ENCODE measurements around the gene PBX3.

PBX3 gene

DNA sequence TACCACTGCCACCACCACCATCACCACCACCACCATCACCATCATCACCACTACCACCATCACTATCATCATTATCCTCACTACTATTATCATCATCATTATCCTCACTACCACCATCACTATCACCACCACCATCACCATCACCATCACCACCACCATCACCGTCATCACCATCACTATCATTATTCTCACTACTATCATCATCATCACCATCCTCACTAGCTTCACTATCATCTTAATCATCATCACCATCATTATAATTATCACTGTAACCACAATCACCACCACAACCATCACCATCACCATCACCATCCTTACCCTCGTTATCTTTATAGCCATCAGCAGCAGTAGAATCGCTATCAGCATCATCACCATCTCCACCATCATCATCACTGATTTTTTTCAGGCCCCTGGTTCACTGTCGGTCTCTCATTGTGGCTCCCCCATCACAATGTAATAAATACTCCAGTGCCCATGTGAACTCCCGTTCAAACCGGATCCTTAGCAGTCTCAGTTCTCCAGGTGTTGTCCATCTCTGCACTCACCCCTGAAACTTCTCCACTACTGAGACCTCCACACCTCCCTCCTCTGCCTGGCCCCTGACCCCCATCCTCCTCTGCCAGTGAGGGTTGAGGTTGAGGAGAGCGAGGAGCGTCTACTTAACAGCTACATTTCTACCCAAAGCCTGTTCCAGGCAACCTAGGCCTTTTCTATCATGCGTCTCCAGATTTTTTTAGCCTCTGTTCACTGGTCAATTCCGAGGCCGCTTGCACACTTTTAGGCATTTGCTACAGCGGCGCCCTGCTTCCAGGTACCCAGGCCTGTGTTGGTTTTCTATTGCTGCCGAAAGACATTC is 238.2 kb downstream of the PBX3 start:
- DNase-seq, result no peak

DNA sequence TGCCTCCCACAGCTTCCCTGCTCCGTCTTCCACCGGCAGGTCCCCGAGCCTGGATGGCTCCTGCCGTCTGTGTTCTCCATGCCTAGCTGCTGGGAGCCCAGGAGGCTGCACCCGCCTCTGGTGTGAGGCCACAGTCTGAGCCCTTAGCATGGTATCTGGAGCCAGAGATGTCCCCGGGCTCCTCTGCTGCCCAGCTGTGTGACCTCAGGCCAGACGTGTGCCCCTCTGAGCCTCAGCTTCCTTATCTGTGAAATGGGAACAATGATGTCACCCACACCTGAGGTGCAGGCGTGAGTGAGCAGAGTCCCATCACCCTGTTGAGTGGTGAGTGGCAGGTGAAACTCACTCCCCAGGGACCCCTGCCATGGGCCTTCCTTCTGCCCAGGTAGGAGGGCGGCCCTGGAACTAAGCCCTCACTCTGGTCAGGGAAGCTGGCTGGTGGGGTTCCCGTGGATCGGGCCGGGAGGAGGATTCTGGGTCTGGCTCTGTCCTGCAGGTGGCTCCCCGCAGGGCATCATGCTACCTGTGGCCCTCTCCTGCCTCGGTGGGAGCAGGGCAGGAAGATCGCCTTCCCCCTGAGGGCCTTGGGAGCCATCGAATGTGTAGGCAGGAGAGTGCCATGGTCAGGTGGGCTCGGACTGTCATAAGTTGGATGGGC is 239.0 kb downstream of the PBX3 start:
- DNase-seq, result no peak

DNA sequence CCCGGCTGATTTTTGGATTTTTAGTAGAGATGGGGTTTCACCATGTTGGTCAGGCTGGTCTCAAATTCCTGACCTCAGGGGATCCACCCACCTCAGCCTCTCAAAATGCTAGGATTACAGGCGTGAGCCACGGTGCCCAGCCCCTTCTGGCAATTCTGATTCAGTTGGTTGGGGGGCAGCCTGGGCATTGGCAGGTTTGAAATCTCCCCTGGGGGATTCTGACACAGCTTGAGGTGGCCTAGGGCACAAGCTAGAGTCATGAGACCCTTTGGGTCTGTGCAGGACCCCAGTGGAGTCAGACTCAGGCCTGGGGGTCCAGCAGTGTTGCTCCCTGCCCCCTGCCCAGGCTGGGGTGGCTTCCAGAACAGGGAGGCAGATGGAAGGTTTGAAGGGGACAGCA is 239.8 kb downstream of the PBX3 start:
- no peak for DNase-seq

DNA sequence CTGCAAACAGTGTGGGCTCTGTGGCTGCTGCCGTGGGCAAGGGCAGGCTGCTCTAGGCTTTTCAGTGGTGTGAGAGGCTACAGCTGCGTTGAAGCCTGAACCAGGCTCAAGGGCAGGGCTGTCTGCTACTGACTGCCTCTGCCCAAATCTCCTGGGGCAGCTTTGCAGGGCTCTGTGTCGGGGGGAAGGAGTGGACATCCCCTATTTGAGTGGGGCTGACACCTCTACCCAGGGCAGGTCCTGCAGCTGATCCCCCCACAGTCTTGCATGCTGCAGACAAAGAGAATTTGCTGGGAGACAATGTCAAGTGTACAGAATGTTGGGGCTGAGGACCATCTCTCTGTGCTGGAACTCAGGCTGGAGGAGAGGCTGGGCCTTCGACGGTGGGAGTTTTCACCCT is 240.2 kb downstream of the PBX3 start:
- DNase-seq, result no peak

DNA sequence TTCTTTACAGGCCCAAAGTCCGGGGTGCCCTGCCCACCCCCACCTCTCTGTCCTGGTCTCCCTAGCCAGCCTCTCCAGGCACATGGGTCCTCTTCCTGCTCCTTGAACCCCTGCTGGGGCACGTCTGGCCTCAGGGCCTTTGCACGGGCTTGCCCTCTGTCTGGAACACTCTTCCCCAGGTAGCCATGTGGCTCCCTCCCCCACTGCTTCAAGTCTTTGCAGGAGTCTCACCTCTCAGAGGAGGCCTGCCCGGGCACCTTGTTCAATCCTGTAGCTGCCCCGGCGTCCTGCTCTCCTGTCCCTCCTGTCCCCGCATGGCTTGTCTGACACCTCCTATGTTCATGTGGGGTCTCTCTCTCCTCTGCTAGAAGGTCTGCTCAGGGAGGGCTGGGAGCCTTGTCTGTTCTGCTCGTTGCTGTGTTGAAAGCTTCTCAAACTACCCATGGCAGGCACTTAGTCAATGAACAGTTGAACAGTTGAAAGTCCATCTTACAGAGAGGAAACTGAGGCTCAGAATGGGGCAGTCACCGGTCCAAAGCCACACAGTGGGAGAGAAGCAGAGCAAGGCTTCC is 241.4 kb downstream of the PBX3 start:
- DNase-seq, result no peak

DNA sequence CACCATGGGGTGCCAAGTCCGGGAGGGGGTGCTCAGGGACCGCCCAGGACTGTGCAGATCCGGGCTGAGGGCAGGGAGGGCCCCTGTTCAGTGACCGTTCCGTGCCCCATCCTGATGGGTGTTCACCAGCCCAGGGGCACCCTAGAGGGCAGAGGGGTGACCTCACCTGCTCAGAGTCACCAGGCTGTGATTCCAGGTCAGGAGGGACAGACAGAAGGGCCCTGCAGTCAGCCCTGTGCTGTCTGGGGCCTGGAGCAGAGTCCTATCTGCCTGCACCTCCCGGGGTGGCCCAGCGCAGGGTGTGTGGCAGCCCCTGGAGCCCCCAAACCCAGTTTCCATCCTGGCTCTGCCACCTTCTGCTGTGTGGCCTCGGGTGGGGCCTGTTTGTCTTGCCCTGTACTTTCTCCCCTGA is 241.9 kb downstream of the PBX3 start:
- DNase-seq, result no peak

DNA sequence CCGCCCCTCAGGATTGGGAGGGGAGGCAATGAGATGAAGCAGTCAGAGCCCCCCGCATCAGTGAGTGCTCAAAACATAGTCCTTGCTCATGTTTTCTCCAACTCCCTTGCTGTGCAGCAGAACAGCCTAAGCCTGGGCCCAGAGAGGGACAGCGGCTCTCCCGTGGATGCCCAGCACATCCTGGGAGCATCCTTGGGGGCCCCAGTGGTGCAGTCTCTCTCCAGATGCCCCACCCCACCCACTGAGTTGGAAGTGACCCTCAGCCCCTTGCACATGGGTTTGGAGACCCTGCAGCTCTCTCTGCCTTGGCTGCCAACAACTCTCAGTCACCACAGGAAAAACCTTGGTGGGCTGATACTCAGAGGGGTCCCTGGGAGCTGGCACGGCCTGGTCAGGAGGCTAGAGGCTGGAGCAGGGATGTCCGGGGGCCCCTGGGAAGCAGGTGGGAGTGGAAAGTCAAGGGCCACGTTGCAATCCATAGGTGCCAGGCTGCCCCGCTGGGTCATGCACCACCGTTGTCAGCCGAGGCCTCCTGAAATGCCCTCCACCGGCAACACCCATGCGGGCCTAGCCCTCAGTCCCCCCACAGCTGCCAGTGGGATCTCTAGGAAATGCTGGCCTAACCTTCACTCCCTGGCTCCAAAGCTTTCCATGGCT is 242.5 kb downstream of the PBX3 start:
- no peak for DNase-seq

DNA sequence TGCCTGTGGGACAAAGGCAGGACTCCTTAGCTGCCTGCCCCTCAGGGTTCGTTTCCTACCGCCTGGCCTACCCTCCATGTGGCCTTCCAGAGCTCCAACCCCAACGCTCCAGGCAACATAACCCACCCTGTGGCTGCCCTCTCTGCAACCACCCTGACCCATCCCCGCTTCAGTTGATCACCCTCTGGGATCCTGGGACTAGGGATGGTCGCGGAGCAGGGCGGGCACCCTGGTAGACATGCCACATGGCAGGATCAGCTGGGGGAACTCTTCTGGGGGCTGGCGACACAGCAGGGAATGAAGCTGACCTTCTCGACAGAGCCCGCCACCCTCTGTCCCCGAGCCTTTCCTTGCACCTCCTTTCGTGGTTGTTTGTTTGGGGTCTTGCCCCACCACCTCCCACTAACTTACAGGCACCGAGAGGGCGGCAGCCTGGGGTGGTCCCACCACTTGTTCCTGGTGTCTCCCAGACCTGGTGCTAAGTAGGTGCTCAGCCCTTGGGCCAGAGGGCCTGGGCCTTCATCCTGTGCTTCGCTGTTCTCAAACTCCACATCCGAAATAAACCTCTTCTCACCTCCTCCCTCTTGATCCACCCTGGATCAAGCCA is 243.1 kb downstream of the PBX3 start:
- DNase-seq, result no peak

DNA sequence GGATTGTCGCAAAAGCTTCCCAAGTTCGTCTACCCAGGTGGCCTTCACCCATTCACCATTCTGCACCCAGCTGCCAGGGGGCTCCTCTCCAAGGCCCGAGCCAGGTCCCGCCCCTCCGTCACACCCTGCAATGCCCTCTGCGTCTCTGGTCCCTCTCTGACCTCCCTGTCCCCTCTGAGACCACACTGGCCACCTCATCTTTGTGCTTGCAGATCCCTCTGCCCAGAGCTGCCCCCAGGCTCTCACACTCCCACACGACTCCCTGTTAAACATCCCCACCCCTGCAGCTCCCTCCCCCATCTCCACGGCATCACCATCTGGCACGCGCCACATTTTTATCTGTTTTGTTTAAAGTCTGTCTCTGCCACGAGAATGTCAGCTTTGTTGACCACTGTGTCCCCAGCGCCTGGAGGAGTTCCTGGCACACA is 243.6 kb downstream of the PBX3 start:
- peak; percentile 13 for DNase-seq

DNA sequence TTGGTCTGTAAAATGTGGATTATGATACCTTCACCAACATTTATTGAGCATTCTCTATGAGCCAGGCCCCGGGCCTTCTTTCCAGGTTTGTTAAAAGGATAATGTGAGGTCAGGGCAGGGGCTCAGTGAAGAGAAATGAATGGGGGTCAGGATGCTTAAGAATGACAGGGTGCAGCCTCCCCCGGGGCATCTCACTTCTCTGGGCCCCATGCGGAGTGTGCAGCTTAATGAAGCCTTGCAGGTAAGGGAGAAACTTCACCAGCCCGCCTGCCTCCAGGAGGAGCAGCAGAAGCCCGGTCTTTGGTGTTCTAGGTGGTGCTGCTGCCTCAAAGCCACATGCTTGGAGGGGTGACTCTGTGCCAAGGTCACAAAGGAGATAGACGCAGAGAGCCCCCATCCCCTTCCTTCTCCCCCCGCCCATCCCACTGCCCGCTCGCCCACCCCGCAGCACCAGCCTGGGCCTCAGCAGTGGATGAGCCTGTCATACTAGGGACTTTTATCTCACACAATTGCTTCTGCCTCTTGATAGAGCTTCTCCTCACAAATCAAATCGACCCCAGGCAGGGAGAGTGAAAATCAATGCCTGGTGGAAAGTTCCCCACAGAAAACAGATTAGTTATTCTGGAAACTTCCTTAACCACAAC is 244.8 kb downstream of the PBX3 start:
- no peak for DNase-seq

DNA sequence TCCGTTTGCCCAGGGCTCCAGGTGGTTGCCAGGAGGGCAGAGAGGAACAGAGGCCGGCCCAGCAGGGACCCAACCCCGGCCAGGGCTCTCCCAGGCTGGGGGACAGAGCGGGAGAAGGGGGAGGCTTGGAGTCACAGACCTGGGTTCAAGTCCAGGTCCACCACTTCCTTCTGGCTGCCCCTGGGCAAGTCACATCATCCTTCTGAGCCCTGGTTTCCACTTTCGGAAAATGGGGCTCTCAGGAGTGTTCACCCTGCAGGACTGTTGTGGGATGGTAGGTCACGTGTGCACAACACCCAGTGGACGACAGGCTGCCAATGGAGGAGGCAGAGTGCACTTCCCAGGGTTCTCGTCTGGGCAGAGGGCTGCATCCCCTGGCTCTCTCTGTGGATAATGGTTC is 245.4 kb downstream of the PBX3 start:
- no peak for DNase-seq

DNA sequence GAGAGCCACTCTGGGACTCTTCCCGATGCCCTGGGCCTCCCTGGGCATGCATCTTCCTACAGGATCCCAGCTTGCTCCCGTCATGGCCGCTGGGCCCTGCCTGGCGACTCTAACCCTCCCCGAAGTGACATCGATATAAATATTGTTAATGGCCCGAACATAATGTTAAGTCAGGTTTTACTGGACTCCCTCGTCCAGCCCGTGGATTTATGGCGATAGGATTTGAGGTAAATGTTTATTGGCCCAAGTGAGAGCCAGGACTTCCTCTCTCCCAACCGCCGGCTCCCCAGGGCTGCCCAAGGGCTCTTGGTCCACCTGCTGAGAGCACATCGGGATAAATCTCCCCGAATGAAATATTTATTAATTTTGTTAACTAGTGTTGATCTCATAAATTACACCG is 246.3 kb downstream of the PBX3 start:
- no peak for DNase-seq

DNA sequence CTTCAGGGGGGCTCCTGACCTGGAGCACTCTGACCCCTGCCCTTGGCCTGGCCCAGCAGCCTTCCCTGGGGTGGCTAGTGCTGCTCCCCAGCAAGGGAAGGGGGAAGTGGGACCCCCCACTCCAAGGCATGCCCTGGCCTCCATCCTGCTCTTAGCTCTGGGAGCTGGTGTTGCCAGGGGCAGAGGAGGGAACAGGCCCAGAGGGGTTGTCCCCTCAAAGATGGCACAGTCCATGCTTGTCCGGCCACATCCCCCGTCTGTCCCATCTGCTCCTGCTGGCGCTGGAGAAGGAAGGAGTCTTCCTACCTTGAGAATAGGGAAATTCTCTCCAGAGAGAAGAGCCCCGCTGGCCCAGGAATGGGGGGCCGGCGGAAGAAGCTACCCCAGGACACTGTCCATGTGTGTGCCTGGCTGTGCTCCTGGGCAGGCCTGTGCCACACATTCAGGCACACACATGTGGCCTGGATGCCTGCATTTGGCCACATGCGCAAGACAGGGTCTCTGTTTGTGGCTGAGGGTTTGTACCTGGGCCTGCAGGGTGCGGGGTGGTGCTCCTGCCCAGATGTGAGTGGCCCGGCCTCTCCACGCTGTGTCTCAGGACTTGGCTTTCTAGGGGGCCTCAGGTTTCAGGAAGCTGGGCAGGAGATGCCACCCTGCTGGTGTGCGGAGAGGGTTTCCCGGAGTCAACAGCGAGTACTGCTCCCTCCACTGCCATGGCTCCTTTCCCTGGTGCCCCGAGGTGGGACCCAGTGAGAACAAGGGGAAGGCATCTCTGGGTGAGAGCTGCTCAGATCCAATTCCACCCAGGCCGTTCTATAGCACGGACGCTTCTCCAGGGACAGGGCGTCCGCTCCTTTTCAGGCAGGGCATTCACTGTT is 247.1 kb downstream of the PBX3 start:
- no peak for DNase-seq

DNA sequence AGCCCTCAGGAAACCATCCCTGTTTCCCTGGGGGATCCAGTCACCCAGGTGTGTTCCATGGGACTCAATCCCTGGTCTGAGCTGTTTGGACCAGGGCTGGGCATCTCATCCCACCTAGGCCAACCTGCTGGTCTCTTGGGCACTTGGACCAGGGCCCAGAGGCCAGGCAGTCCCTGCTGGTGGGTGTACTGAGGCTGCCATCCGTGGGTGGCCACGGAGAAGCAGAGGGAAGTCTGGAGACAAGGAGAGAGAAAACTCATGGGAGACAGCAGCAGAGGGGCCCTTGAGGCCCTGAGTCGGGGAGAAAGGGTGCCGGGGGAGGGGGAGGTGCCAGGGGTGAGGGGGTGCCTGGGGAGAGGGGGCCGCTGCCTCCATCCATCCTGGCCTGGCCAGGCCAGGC is 247.8 kb downstream of the PBX3 start:
- no peak for DNase-seq

DNA sequence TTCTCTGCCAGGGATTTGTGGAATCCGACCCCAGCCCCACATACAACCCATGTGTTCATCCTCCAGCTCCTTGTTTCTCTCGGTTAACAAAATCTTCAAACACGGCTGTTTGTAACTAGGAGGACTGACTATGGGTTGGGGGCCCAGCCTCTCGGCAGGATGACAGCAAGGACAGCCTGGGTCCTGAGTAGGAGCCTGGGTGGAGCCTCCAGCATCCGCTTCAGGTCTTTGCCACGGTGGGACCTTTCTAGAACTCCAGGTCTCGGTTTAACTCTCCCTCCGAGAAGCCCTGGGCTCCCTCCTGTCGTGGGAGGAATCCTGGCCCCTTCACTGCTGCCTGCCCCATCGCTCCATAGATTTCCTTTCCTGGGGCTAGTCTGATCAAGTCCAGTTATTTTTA is 248.5 kb downstream of the PBX3 start:
- no peak for DNase-seq

DNA sequence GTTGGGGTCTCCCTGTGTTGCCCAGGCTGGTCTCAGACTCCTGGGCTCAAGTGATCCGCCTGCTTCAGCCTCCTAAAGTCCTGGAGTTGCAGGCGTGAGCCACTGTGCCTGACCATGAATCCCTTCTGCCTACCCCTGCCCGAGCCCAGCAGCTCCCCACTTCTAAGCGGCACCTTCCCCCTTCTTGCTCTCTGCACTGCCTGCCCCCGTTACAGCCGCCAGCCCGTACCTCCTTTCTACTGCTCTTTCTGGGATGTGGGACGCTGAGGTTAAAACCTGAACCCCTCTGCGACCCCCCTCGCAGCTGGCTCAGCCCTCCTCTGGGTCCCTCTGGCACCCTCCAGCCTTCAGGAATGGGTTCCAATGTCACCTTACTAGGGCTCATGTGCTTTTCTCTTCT is 249.6 kb downstream of the PBX3 start:
- no peak for DNase-seq

DNA sequence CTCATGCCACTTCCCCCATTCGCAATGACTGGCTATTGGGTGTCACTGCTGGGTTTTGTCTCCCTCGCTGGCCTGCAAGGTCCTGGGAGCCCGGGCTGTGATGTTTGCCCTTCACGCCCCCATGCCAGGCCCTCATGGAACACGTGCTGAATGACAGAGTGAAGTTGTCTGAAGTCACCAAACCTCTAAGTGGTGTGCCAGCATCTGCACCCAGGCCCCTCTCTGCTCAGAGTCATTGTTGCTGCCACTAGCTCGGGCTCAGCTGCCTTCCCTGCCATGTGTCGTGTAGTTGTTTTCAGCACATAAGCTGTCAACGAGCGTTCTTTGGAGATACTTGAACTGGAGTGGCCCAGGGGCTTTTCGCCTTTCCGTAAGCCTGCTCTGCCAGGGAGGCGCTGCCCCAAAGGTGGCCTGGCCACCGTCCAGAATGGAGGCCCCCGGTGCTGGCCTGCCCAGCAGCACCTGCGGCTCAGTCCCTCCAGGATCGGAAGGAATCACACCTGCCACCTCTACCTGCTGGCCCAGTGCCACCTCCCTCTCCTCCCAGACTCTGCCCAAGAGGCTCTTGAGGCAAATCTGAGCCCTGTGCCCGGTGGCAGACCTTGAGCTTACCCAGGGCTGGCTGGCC is 250.1 kb downstream of the PBX3 start:
- no peak for DNase-seq

DNA sequence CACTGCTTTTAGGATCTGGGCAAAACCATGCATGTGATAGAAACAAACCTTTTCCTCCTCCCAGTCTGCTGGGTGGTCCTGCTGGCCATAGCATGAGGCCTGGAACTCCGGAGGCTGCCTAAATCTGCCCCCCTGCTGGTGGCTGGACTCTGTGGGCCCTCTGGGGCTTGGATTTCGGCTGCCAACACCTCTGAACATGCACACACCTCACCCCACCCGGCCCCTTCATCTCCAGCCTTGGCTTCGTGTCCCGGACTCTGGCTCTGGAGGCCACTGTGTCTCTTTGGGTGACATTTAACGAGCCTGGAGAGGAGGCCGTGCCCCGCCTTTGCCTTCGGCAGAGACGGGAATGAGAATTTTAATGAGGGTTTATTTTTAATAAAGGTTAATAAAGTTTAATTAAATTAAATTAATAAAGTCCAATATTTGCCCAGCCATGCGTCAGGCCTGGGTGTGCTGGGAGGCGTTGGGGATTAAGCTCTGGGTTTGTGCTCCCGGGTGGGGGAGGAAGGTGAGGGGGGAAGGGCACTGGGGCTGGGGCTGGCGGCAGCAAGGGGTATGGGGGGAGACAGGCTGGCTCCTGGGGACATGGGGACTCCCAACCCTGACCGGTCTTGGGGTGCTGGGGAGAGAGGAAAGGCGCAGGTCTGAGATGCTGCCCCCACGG is 251.8 kb downstream of the PBX3 start:
- DNase-seq, result no peak

DNA sequence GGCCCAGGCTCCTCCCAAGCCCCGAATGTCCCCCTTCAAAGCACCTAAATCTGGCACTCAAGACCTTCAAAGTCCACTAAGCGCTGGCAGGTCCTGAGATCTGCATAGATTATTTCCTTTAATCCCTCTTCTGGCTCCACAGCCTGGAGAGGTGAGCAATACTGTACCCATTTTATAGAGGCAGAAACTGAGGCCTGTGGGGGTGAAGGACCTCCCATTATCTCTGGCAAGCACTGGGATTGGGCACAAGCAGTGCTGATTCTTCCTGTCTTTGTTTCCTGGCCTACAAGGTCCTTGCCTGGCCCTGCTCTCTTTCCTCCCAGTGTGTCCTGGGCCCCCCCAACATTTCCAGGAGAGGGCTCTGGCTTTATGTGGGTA is 252.3 kb downstream of the PBX3 start:
- no peak for DNase-seq

DNA sequence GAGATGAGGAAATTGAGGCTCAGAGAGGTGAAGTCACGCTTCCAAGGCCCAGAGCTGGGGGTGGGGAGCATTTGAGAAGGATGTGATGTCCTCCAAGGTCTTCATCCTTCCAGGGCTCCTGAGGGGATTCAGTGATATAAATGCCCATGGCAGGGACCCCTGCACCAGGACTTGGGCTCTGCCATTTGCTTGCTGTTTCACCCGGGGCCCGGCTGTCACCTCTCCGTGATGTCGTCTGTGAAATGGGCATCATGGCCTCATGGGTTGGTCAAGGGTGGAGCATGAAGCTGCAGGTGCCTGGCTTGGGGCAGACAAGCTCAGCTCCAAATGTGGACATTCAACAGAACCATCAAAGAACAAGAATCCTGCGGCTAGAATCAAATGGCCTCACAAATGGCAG is 253.1 kb downstream of the PBX3 start:
- DNase-seq, result no peak
